OCI-LY7 (cell line): ENCODE data around the gene KIF25. TPM values are rescaled to one million over a fixed set of nuclear protein-coding genes. Genes with fewer than 3 reads are reported as not detected.

Experiments used
- BruUV-seq: library from RNA; stranded (reverse); fragments of 400-500 nt; replicated peaks from 2 replicates; lab custom pipeline; 2021; lab: Mats Ljungman, UMichigan
- CTCF ChIA-PET: fragments of 300-600 bp; sonication (Branson Sonifier 250); formaldehyde crosslinking; loops from one replicate; lab custom pipeline; 2022; ENCODE audit warnings: antibody characterized with exemption; ENCODE audit not compliant: unreplicated experiment; lab: Charles Lee
- POLR2A ChIA-PET: fragments of 300-600 bp; sonication (Branson Sonifier 250); formaldehyde crosslinking; loops from one replicate; lab custom pipeline; 2022; ENCODE audit warnings: antibody characterized with exemption; lab: Charles Lee
- DNase-seq: peaks from one replicate; pipeline ENCODE4 v3.0.0-alpha.2; 2015; ENCODE audit warnings: low spot score
- H2AFZ ChIP-seq: fragments of 200-600 bp; sonication (generic), shearing (Covaris generic); 2 replicates; pipeline ENCODE4 v1.6.1; 2014; ENCODE audit warnings: mild to moderate bottlenecking, antibody characterized with exemption, low read length, moderate library complexity
- H3K27ac ChIP-seq: fragments of 200-600 bp; sonication (generic); 2 replicates; pipeline ENCODE4 v1.5.1; 2014; ENCODE audit warnings: mixed run types, low read depth, mild to moderate bottlenecking, moderate library complexity, low read length, inconsistent platforms; ENCODE audit not compliant: poor library complexity, severe bottlenecking
- H3K36me3 ChIP-seq: fragments of 200-600 bp; sonication (generic); 2 replicates; pipeline ENCODE4 v1.6.1; 2014; ENCODE audit warnings: mild to moderate bottlenecking, antibody characterized with exemption, low read length, moderate library complexity, mixed read lengths; ENCODE audit not compliant: insufficient read depth
- H3K4me1 ChIP-seq: fragments of 200-600 bp; sonication (generic); 2 replicates; pipeline ENCODE4 v1.5.1; 2014; ENCODE audit warnings: mild to moderate bottlenecking, low read length; ENCODE audit not compliant: insufficient read depth, poor library complexity, severe bottlenecking
- H3K4me2 ChIP-seq: fragments of 200-600 bp; sonication (generic); 2 replicates; pipeline ENCODE4 v1.6.1; 2014; ENCODE audit warnings: mild to moderate bottlenecking, low read length
- H3K4me3 ChIP-seq: fragments of 200-600 bp; sonication (generic); 2 replicates; pipeline ENCODE4 v1.5.1; 2014; ENCODE audit warnings: mild to moderate bottlenecking, low read depth, low read length; ENCODE audit not compliant: poor library complexity, severe bottlenecking
- H3K79me2 ChIP-seq: fragments of 200-600 bp; sonication (generic); 2 replicates; pipeline ENCODE4 v1.6.1; 2016; ENCODE audit warnings: low read depth, mild to moderate bottlenecking, low read length, moderate library complexity, mixed read lengths; ENCODE audit not compliant: insufficient read depth
- H3K9me2 ChIP-seq: fragments of 200-600 bp; sonication (generic); 2 replicates; pipeline ENCODE4 v1.6.1; 2016; ENCODE audit warnings: mild to moderate bottlenecking, low read length, mixed read lengths; ENCODE audit not compliant: insufficient read depth
- H3K9me3 ChIP-seq: fragments of 200-600 bp; sonication (generic); 2 replicates; pipeline ENCODE4 v1.6.1; 2014; ENCODE audit warnings: mild to moderate bottlenecking, mixed run types, low read length, mixed read lengths
- H4K20me1 ChIP-seq: fragments of 200-600 bp; sonication (generic); 2 replicates; pipeline ENCODE4 v1.6.1; 2014; ENCODE audit warnings: mild to moderate bottlenecking, antibody characterized with exemption, low read length, moderate library complexity, mixed read lengths; ENCODE audit not compliant: insufficient read depth
- EZH2phosphoT487 ChIP-seq: fragments of 200-600 bp; sonication (generic); IDR thresholded peaks from 2 replicates; pipeline ENCODE4 v1.6.1; 2018; ENCODE audit warnings: low read depth, borderline replicate concordance, mild to moderate bottlenecking, mixed run types, antibody characterized with exemption, low read length, moderate library complexity, mixed read lengths
- intact Hi-C: fragments of 100-400 bp; cut with micrococcal nuclease; formaldehyde crosslinking; loops from one replicate; pipeline ENCODE4 v1.10.0; 2022; ENCODE audit not compliant: unreplicated experiment
- total RNA-seq, 2 experiments: library from RNA; depleted of rRNA in 1 of 2; stranded (reverse); fragments of >200 nt in 1 of 2; shearing (Covaris generic) in 1 of 2; gene quantifications; 2 replicates each; pipeline ENCODE4 v1.2.3, GENCODE V29; 2014 to 2022
- TF ChIP-seq, protein P1 (sequence below): fragments of 200-600 bp; sonication (generic); conservative IDR thresholded peaks from 2 replicates; pipeline ENCODE4 v1.5.1; 2014; ENCODE audit warnings: mild to moderate bottlenecking, antibody characterized with exemption, low read length, moderate library complexity, mixed read lengths

The KIF25 gene
- total RNA-seq, 2 experiments from 2014 or later = not detected

GRCh38 chr6:168039849-168040248 lies 42.4 kb downstream of the KIF25 start:
- no peak overlapping the region for H3K4me2 ChIP-seq
- intact Hi-C loops = no loop called here
- no peaks in the 10 kb centered on the region for H3K36me3 ChIP-seq
- no peak overlapping the region for H2AFZ ChIP-seq
- no peak overlapping the region for H3K27ac ChIP-seq
- POLR2A ChIA-PET = no interaction called here
- H3K9me3 ChIP-seq = no peaks in the 10 kb centered on the region
- TF ChIP-seq EZH2phosphoT487 = no peak
- TF ChIP-seq, protein P1, sequence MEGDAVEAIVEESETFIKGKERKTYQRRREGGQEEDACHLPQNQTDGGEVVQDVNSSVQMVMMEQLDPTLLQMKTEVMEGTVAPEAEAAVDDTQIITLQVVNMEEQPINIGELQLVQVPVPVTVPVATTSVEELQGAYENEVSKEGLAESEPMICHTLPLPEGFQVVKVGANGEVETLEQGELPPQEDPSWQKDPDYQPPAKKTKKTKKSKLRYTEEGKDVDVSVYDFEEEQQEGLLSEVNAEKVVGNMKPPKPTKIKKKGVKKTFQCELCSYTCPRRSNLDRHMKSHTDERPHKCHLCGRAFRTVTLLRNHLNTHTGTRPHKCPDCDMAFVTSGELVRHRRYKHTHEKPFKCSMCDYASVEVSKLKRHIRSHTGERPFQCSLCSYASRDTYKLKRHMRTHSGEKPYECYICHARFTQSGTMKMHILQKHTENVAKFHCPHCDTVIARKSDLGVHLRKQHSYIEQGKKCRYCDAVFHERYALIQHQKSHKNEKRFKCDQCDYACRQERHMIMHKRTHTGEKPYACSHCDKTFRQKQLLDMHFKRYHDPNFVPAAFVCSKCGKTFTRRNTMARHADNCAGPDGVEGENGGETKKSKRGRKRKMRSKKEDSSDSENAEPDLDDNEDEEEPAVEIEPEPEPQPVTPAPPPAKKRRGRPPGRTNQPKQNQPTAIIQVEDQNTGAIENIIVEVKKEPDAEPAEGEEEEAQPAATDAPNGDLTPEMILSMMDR = no peak
- no TSS peak for BruUV-seq
- H4K20me1 ChIP-seq = no peaks in the 10 kb centered on the region
- no peak overlapping the region for H3K4me3 ChIP-seq
- no peaks in the 10 kb centered on the region for H3K4me1 ChIP-seq
- H3K79me2 ChIP-seq = no peaks in the 10 kb centered on the region
- CTCF ChIA-PET = no interaction called here
- DNase-seq = no peak
- H3K9me2 ChIP-seq = no peaks in the 10 kb centered on the region

- ChIA-PET POLR2A (no interaction called here), CTCF (no interaction called here)
- TF ChIP-seq EZH2phosphoT487 = no peak
- TF ChIP-seq, protein P1 = no peak
- no TSS peak for BruUV-seq
- H3K27ac ChIP-seq = no peak overlapping the region
- H4K20me1 ChIP-seq = no peaks in the 10 kb centered on the region
- H3K79me2 ChIP-seq = no peaks in the 10 kb centered on the region
- H3K4me3 ChIP-seq = no peak overlapping the region
- H3K4me2 ChIP-seq = no peak overlapping the region
- H3K4me1 ChIP-seq = no peaks in the 10 kb centered on the region
- DNase-seq = no peak
- intact Hi-C loops = no loop called here
- H3K9me3 ChIP-seq = no peaks in the 10 kb centered on the region
- no peak overlapping the region for H2AFZ ChIP-seq
- H3K9me2 ChIP-seq = no peaks in the 10 kb centered on the region
- no peaks in the 10 kb centered on the region for H3K36me3 ChIP-seq
These were observed 43.5 kb downstream of the KIF25 start for GRCh38 chr6:168040856-168041496.

DNA sequence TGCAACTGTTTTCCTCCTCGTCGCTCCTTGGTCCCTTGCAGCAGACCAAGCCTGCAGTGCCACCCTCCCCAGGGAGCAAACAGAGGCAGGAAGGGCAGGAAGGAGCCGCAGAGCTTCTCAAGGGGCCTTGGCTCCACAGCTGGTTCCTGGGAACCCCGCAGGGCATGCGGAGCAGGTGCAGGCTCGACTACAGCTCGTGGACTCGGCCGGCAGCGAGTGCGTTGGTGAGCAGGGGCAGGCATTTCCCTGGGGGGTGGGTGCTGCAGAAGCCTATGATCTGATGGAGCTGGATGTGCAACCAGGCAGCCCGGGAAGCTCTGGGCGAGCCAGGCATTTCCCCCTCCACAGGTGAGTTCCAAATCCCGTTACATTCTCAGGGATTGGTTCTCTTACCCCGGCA lies 44.5 kb downstream of the KIF25 start:
- Histone ChIP-seq H3K36me3 (no peaks in the 10 kb centered on the region), H3K9me3 (no peaks in the 10 kb centered on the region), H2AFZ (no peak overlapping the region), H4K20me1 (no peaks in the 10 kb centered on the region), H3K4me1 (no peaks in the 10 kb centered on the region), H3K27ac (no peak overlapping the region), H3K4me2 (no peak overlapping the region), H3K4me3 (no peak overlapping the region), H3K79me2 (no peaks in the 10 kb centered on the region), H3K9me2 (no peaks in the 10 kb centered on the region)
- TF ChIP-seq, protein P1 = no peak
- no peak for TF ChIP-seq EZH2phosphoT487
- POLR2A ChIA-PET = no interaction called here
- BruUV-seq = no TSS peak
- intact Hi-C loops = no loop called here
- no peak for DNase-seq
- CTCF ChIA-PET = no interaction called here
